Measurements from ENCODE around the gene PIP4K2A.

The PIP4K2A gene

DNA sequence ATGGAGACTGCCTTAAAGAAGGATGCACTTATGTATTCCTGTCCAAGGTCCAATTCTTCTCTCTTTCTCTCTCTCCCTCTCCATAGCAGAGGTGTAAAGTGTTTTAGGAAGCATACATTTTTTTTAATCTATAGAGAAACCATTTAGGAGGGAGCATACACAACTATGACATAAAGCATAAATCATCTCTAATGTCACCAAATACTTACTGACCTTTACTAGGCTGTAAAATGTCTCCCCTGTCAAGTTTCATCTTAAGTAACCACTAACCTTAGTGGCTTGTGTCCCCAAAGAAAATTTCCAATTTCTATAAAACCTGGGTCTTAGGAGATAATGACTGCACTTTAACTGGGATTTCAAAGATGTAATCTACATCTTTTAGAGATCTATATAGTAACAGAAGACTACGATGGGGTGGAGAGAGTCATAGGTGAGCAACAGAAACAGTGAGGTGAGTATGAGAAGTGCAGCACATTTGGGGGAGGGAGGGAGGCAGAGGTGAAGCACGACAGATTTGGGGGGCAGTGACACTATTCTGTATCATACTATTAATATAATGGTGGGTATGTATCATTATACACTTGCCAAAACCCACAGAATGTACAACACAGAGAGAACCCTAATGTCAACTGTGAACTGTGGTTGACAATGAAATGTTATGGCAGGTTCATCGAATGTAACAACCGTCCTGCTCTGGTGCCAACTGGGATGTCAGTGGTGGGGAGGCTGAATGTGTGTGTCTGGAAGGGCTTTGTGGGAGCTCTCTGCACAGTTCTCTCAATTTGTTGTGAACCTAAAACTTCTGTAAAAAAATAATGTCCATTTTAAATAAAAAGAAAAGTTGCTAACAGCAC is 79.5 kb downstream of the PIP4K2A start:
- no peak for DNase-seq

DNA sequence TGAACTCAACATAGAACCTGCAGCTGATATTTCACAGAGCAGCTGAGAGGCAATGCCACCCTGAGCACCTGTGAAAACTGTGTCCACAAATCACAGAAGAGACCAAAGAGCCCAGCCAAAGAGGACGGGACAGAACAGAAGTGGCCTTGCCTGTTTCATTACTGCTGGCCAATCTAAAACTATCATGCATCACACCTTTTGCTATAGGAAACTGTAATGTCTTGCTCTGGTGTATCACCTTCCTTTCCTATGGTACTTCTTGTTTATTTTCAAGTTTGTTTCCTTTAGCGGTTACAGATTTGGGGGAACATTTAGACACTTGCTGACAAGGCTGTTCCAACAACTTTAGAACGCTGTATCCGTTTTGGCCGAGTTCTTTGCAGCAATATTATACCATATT is 80.3 kb downstream of the PIP4K2A start:
- no peak for DNase-seq

DNA sequence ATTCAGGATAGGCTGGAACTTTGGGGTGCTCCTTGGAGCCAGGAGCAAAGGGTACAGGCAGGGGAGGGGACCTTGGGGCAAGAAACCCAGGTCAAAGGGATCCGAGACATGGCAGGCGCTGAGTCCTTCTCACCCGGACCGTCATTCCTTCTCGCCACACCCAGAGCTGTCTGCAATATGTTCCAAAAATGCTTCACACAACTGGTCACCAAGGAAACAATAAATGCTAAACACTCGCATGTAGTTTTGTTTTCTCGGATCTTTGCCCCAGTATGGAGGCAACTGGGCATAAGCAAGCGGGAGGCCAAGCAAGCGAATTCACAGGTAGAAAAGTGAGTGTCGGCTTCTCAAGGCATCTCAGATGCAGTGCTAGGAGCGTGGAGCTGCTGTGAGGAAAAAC is 80.8 kb downstream of the PIP4K2A start:
- DNase-seq: no peak

DNA sequence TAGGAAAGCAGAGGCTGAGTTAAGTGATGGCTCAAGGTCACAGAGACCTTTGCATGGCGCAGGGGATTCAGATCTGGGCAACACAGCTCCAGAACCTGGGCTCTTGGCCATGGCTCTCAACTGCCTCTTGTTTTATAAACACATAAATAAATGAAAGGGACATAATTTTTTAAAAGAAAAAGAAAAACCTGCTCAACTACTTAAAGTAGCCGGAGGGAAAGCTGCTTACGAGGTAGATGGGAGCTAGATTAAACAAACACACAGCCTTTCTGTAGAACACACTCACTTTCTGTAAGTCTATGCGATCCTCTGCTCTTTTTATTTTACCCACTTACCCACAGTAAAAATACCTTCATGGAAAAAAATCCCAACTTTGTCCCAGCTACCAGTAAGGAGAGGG is 81.3 kb downstream of the PIP4K2A start:
- DNase-seq: no peak

DNA sequence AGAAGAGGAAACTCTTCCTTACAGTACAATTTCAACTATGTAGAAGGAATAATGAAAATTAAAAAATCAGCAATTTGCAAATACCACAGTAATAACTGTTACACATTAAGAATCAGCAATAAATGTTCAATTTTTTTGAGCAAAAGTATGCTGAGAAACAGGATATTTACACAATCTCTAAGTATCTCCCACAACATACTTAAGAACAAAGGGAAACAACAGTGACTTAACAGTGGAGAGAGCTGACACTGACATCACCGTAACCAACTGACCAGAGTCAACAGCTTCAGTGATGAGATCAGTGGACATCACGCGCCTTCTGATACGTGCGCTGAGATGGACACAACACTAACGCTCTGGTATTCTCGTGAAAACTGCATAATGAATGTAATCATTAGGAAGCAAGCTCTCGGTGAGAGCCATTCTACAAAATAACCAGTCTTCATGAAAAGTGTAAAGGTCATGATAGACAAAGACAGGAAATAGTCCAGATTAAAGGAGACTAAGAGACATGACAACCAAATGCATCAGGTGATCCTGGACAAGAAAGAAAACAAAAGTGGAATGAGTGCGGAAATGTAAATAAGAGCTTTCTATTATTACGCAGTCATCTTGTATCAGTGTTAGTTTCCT is 82.6 kb downstream of the PIP4K2A start:
- DNase-seq: no peak

DNA sequence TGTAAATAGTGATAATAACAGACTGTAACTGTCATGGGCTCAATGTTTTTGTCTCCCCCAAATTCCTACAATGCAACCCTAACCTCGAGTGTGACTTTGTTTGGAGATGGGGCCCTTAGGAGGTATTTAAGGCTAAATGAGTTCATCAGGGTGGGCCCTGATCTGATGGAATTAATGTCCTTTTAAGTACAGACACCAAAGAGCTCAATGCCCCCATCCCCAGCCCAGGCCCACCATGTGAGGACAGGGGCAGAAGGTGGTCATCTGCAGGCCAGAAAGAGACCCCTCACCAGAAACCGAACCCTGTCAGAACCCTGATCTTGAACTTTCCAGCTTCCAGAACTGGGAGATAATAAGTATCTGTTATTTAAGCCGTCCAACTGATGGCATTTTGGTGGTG is 83.2 kb downstream of the PIP4K2A start:
- no peak for DNase-seq

DNA sequence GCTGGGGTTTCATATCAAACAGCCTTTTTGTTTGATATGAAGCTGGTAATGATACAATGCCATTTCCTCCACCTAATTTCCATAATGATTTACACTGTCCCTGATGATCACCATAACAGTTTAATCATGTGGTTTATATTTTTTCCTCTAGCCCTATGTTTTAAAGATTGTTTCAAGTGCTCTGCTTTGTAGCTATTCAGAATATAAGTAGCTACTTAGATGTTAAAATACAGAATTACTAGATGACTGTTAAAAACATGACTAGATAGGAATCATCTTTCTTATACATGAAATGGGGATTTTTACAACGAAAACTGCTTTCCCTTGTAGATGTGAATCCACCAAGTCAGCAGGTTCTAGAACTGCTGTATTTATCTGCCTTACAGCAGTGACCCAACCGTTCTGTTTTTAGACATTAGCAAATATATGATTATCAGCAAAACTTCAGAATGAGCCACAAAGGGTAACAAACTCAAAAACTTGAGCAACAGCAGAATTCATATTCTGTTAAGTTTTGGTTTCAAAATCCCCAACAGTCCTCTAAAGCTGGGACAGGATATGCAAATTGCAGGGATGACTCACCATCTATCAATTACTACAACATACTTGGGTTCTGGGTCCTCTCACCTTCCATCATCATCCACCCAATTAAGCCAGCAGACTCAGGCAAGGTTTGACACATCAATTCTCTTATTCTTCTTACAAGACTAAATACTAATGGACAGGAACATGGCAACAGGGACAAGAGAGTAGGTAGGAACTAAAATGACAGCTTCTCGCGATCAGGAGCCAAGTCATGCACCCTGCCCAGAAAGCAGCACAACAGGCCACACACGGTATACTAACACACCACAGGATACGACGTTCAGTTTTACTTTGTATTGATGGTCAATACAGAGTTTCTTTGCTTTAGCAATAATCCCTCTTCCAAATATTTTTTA is 83.9 kb downstream of the PIP4K2A start:
- DNase-seq: no peak

DNA sequence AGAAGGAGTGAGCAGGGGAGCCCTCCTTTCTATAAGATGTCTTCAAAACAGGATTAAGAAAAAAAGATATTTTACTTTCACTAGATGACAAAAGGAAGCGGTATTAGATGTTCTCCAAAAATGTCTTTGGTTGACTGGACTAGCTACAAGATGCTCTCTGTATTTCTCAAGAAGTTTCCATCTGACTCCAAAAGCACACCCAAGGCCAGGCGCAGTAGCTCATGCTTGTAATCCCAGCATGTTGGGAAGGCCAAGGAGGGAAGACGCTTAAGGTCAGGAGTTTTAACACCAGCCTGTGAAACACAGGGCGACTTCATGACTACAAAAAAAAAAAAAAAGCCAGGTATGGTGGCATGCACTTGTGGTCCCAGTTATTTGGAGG is 84.5 kb downstream of the PIP4K2A start:
- DNase-seq: no peak

DNA sequence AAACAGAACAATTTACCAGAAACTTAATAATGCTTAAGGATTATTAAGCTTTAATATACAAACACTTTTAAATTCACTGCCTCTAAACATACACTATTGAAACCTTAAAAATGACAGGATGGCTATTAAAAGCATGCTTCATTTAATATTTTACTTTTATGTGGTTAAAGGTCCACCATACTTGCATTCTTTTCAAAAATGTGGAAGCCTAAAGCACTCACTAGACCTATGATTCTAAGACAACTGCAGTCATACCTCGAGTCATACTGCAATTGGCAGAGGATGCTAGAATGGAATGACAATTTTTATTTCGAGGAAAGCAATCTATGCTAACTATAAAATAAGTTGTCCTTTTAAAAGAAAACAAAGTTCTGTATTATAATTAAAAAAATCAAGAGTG is 85.3 kb downstream of the PIP4K2A start:
- no peak for DNase-seq

DNA sequence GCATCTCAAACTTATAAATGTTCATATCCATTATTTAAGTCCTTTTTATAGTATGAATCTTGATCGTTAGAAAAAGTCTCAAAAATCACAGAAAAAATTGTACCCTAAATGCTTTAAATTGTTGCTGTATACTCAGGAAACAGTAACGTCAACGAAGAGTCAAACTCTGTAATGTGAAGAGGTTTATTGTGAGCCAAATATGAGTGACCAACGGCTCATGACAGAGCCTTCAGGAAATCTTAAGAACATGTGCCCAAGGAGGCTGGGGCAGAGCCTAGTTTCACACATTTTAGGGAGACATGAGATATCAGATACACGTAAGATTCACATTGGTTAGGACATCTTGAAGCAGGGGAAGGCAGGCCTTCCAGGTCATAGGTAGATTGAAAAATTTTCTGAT is 86.1 kb downstream of the PIP4K2A start:
- DNase-seq: no peak

DNA sequence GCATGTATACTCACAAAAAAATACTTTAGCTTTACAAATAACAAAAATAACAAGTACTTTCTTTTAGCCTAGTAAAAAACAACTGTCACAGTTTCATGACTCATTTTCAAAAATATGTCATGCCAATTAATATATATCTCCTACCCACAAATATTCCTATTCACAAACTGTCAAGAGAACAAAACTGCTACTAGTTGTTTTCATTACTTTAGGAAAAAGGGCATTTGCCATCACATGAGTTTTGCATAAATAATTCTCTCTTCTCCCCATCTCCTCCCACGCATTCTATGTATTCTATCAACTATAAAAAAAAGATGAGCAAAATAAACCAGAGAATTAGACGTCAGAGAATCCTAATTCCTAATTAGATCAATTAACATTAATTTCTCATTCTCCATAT is 87.6 kb downstream of the PIP4K2A start:
- no peak for DNase-seq

DNA sequence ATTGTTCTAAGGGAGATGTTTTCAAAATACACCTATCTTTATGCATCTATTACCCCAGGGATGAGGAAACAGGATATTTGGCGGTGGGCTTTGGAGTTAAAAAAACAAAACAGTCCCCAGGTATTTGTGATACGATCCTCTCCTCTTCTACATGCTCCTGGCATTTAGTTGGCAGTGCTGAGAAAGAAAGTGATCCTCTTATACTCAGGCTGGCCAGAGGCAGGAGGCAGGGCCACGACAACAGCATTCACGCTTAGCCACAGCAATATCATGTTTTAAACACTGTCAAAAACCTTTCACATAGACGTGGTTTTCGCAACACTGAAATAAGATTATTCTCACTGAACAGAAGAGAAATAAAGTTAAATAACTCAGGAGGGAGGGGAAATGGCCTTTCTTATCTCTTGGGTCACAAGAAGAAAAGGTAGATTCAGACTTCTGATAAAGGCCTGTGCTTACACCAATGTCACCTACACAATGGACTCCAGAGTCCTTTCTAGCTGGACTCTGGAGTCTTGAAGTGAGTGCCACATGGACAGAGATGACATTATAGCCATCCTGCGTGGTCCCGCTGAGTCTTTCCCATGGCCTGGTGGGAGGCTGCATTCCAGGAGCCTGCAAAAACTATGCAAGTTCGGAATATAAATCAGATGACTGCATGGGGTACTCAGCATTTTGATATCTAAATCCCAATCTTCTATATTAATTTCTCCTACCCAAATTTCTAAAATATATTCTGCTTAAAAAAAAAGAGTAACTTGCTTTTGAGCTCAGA is 88.7 kb downstream of the PIP4K2A start:
- DNase-seq: no peak

DNA sequence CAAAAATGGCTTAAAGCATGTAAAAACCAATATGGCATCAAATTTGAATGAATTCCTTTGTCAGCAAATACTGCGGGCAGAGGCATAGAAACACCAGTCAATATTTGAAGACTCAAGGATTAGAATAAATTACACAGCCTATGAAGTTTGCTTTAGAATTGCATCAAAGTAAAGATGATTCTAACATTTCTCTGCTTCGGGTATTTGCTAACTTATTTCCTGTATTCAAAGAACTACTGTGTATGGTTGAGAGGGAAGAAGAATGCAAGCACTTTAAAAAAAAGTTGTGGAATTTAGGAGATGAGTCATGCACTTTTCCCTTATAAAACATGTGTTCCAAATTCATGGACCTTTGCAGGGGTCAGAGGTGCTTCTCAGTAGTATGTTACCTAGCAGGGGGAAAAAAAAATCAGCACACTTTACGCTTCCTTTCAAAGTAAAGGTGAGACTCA is 90.1 kb downstream of the PIP4K2A start:
- no peak for DNase-seq

DNA sequence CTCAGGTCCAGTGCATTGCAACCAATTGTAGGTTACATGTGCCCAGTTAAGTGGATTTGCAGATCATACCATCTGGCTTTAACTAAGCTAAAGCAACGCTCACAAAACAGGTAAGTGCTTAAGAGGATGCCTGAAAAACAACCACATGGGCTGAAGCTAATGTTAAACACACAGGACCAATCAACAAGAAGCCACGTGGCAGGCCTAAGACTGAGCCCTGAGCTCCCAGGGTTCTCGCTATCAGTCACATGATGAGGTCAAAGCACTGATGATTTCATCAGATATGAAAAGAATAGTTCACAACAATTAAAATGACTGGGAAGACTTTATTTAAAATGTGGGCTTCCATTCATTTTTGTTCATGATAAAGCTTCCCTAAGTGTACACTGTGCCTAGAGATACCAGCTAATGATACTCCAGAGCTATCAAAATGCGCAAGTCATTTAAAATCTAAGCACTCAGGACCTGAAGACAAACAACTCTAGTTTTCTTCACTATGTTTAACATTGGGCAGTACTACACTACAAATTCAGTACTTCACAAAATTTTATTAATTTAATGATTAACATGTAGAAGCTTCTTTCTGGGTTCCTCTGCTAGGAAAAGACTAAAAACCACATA is 90.6 kb downstream of the PIP4K2A start:
- DNase-seq: no peak

DNA sequence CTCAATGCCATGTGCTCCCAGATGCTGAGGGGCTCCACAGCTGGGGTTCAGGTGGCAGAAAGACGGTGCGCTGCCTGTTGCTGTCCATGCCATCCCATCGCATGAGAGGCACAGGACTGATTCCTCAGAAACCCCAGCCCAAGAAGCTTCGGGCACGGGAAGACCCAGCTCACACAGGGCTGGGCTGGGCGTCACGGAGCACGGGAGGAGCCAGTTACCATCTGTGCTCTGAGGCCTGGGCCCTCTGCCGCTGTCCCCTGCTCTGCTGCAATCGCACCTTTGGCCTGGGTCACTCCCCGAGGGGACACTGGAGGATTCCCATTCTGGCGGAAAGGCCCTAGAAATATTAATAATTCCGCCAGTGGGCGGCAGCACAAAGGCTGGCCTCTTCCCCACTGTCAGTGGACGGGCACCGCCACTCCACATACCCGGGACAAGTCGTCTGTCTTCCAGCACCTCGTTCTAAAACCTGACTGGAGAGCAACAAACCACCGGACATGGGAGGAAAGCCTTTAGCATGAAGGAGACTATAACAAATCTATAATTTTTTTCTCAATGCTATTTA is 92.1 kb downstream of the PIP4K2A start:
- no peak for DNase-seq

DNA sequence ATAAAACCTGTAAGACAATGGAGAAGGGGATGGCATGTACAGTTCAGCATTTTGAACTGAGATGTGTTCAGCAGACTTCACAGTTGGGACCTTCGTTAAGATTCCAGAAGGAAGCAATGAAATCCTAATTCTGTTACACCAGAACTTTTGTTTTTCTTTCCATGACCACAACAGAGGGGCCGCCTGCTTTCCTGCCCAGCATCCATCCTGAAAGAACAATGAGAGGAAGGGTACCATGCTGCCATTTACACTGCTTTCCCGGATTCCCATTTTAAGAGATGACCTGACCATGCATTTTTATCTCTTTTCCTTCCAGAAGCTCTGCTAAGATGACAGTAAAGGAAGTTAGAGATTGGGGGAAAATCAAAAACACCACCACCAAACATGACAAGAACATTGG is 92.7 kb downstream of the PIP4K2A start:
- DNase-seq: no peak

DNA sequence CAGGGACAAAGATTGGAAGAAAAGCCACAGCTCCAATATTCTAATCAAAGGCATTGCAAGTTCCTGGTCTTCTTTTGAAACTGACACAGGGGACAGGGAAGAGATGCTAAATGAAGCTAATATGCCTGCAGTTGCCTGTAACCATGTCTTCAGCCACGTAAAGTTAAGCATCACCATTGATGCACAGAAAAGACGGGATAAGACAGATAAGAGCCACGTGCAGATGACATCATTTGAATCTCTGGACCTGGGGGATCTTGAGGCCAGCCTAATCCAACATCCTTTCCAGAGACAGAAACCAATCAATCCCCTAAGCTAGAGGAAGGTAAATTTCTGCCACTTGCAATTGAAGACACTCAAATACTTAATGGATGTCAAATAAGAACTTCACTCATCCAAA is 93.4 kb downstream of the PIP4K2A start:
- DNase-seq: no peak

DNA sequence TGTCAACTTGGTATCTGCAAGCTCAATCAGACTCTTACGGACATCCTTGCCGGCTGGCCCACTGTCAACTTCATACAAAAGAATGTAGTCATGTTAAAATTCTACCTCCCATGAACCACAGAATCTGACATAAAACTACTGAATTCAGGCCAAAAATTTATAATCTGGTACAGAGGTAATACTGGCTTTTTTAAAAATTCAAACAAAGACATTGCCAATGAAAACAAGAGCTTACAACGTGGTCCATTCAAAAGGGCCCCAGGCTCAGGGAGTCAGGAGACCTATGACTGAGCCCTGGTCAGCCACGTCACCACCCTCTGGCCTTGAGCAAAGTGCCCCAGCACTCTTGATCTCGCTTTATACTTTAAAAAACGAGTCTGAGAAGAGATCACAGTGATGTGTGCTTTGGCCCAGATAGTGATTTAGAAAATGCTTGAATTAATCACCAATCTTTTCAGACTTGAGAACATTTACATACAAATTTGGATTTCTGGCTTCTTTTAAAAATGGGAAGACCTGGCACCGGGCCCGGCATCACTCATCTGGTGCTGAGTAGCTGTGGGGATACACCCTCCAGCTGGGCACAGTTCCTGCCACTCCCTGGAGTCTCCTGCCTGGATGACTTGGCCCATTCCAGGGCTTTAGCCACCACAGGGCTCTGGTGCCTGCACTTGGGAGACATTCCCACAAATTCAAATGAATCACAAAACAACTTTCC is 94.1 kb downstream of the PIP4K2A start:
- no peak for DNase-seq

DNA sequence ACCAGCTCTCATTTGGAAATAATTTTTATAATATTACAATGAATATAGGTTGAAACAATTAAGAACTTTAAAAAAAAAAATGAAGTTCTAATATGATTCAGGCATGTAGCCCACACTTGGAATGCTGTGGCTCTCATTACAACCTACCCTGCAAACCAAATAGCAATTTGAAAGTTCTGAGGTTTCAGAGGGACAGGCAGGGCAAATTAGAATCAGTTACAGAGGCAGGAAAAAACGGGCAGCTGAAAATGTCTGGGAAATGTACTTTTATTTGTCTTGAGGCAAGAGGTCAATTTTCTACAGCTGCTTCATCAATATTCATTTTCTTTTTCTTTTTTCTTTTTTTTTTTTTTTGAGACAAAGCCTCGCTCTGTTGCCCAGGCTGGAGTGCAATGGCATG is 95.3 kb downstream of the PIP4K2A start:
- no peak for DNase-seq

DNA sequence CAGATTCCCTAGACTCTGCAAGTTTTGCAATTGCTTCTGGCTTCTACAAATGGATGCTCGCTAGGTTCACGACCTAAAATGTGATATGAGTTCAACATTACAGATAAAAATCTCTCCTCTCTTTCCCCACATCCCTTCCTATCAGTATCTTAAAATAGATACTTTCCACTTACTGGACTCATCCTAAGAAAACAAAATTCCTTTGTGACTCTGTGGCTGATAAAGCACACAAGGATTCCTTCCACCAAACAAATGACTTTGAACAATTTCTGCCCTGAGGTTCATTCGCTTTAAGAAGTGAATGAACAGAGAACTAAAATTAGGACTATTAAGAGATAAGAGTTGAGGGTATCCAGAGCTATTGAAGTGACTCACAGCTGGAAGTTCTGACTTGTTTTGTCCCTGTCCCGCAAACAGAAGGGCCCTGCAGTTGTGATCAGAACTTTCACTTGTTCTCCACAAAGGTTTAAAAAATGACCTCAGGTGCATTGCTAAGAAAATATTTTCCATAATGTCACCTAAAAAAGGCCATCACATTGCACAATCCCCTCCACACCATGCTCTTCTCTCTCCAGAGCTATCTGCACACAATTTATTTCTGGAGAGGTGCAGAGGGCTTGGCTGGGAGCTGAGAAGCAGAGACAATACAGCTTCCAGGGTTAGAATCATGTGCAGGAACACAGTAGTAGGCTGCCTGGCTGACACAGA is 96.1 kb downstream of the PIP4K2A start:
- no peak for DNase-seq

DNA sequence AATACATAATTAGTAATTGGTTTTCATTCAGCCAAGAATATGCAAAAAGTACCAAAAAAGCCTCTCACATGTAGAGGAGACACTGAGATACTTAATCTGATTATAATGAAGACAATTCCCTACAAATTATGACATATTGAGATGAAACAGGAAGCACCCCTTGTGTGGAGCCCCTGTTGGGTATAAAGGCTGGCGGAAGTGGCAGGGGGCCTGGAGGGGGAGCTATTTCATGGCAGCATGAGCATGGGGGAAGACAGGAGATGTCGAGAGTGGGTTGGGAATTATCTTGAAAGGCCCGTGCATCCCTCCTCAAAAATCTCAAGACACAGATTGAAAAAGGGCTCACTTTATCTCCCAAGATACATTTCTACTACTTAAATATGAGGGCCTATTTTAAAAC is 96.9 kb downstream of the PIP4K2A start:
- DNase-seq: no peak
